H1 (cell line): ENCODE results near the gene MGLL.

Experiments
- ATF2 ChIP-seq: IDR thresholded peaks from 2 replicates; pipeline ENCODE4 v1.6.1; 2012; ENCODE audit warnings: low read length, inconsistent platforms
- BCL11A ChIP-seq, 2 experiments: IDR thresholded peaks; one replicate each; pipeline ENCODE4 v1.6.1; 2011; ENCODE audit warnings: low read depth in 2 of 2, low read length in 2 of 2, mild to moderate bottlenecking in 2 of 2
- CREB1 ChIP-seq: IDR thresholded peaks from 2 replicates; pipeline ENCODE4 v1.6.1; 2012; ENCODE audit warnings: inconsistent platforms
- CTCF ChIP-seq, 3 experiments: IDR thresholded peaks; 1 replicate in 2 of 3; 2 replicates in 1 of 3; pipeline versions ENCODE4 v1.5.1 to v1.6.1; 2011; ENCODE audit warnings: low read length in 3 of 3, mild to moderate bottlenecking in 3 of 3, inconsistent platforms in 2 of 3, low read depth in 1 of 3, moderate library complexity in 1 of 3; ENCODE audit not compliant: insufficient read depth in 1 of 3; ENCODE audit errors: control extremely low read depth in 1 of 3
- EGR1 ChIP-seq: IDR thresholded peaks from 2 replicates; pipeline ENCODE4 v1.6.1; 2011; ENCODE audit warnings: low read depth, low read length, borderline replicate concordance
- EP300 ChIP-seq, 2 experiments: IDR thresholded peaks; 1 replicate in 1 of 2; 2 replicates in 1 of 2; pipeline ENCODE4 v1.6.1; 2011 to 2012; ENCODE audit warnings: low read depth in 2 of 2, low read length in 2 of 2, mild to moderate bottlenecking in 2 of 2, borderline replicate concordance in 1 of 2, inconsistent platforms in 1 of 2, moderate library complexity in 1 of 2
- GABPA ChIP-seq: IDR thresholded peaks from 2 replicates; pipeline ENCODE4 v1.6.1; 2011; ENCODE audit warnings: mild to moderate bottlenecking, low read length, moderate library complexity, borderline replicate concordance; ENCODE audit not compliant: insufficient read depth
- HDAC2 ChIP-seq, 2 experiments: fragments of 300-600 bp in 1 of 2; sonication (generic) in 1 of 2; IDR thresholded peaks; 2 replicates each; pipeline ENCODE4 v1.6.1; 2011 to 2012; ENCODE audit warnings: low read depth in 2 of 2, low read length in 2 of 2, mild to moderate bottlenecking in 2 of 2, moderate library complexity in 2 of 2, borderline replicate concordance in 1 of 2, inconsistent platforms in 1 of 2
- POLR2A ChIP-seq, 2 experiments: IDR thresholded peaks; 1 replicate in 1 of 2; 2 replicates in 1 of 2; pipeline ENCODE4 v1.6.1; 2011; ENCODE audit warnings: low read depth in 2 of 2, low read length in 2 of 2, mild to moderate bottlenecking in 2 of 2; ENCODE audit errors: control extremely low read depth in 1 of 2
- POLR2AphosphoS5 ChIP-seq: IDR thresholded peaks from 2 replicates; pipeline ENCODE4 v1.6.1; 2011; ENCODE audit warnings: low read depth, low read length
- RNF2 ChIP-seq: fragments of 200-900, 300-1000 bp; sonication (generic); IDR thresholded peaks from 2 replicates; pipeline ENCODE4 v1.7.1; 2016; ENCODE audit warnings: borderline replicate concordance, low read depth, mild to moderate bottlenecking, antibody characterized with exemption, low read length; ENCODE audit not compliant: poor library complexity, severe bottlenecking; ENCODE audit errors: missing control alignments
- SP2 ChIP-seq: IDR thresholded peaks from 2 replicates; pipeline ENCODE4 v1.6.1; 2012; ENCODE audit warnings: mild to moderate bottlenecking, low read length, inconsistent platforms
- TAF1 ChIP-seq: IDR thresholded peaks from 2 replicates; pipeline ENCODE4 v1.6.1; 2011; ENCODE audit warnings: mild to moderate bottlenecking, low read depth, low read length
- ZNF274 ChIP-seq: IDR thresholded peaks from 2 replicates; pipeline ENCODE4 v1.7.0; 2012; ENCODE audit warnings: low read length, borderline replicate concordance; ENCODE audit errors: extremely low read depth

- TF ChIP-seq ATF2 (no peak), GABPA (no peak), CTCF (IDR thresholded peaks at IDR 0.05; ENCODE audit: control extremely low read depth in 1 of 3, insufficient read depth in 1 of 3, low read depth in 1 of 3, low read length in 3 of 3) (no peak), POLR2A (IDR thresholded peaks at IDR 0.05; ENCODE audit: control extremely low read depth in 1 of 2, low read depth in 2 of 2, low read length in 2 of 2) (no peak), ZNF274 (no peak), CREB1 (no peak), HDAC2 (IDR thresholded peaks at IDR 0.05; ENCODE audit: borderline replicate concordance in 1 of 2, low read depth in 2 of 2, low read length in 2 of 2) (no peak), RNF2 (no peak), BCL11A (IDR thresholded peaks at IDR 0.05; ENCODE audit: low read depth in 2 of 2, low read length in 2 of 2) (no peak), SP2 (no peak), EGR1 (no peak), EP300 (IDR thresholded peaks at IDR 0.05; ENCODE audit: borderline replicate concordance in 1 of 2, low read depth in 2 of 2, low read length in 2 of 2) (no peak), TAF1 (no peak), POLR2AphosphoS5 (no peak)
Measured at GRCh38 chr3:127728417-127729015, 93.8 kb downstream of the MGLL start.
